Uterus (tissue), 2 donors: Measurements from ENCODE around the gene TEX53.

Experiments
- POLR2A ChIP-seq, 2 donors: fragments of 450-650 bp; IDR thresholded peaks; one replicate each; pipeline ENCODE4 v1.6.1; 2016; ENCODE audit warnings: antibody characterized with exemption in 2 of 2, mild to moderate bottlenecking in 1 of 2, moderate library complexity in 1 of 2
- TF ChIP-seq, protein P1 (sequence below), 4 experiments: fragments of 200-600 bp in 2 of 4; fragments of 450-650 bp in 2 of 4; sonication (generic) in 2 of 4; IDR thresholded peaks; one replicate each; pipeline ENCODE4 v1.5.1; 2016 to 2019; ENCODE audit warnings: antibody characterized with exemption in 4 of 4, mild to moderate bottlenecking in 2 of 4, moderate library complexity in 1 of 4

GRCh38 chr9:114607671-114608524, 49.7 kb downstream of the TEX53 start:
- TF ChIP-seq, protein P1, sequence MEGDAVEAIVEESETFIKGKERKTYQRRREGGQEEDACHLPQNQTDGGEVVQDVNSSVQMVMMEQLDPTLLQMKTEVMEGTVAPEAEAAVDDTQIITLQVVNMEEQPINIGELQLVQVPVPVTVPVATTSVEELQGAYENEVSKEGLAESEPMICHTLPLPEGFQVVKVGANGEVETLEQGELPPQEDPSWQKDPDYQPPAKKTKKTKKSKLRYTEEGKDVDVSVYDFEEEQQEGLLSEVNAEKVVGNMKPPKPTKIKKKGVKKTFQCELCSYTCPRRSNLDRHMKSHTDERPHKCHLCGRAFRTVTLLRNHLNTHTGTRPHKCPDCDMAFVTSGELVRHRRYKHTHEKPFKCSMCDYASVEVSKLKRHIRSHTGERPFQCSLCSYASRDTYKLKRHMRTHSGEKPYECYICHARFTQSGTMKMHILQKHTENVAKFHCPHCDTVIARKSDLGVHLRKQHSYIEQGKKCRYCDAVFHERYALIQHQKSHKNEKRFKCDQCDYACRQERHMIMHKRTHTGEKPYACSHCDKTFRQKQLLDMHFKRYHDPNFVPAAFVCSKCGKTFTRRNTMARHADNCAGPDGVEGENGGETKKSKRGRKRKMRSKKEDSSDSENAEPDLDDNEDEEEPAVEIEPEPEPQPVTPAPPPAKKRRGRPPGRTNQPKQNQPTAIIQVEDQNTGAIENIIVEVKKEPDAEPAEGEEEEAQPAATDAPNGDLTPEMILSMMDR (IDR thresholded peaks at IDR 0.05), result no peak
- no peak for TF ChIP-seq POLR2A (IDR thresholded peaks at IDR 0.05)
